Gastroesophageal sphincter (tissue), 4 donors: ENCODE measurements around the gene SULT1C4. TPM values are rescaled to one million over a fixed set of nuclear protein-coding genes. Genes with fewer than 3 reads are reported as not detected.
"Not testable (repeated sequence)": the region's sequence is repeated elsewhere in the genome, so short reads cannot be mapped to it uniquely, and the experiment has no call there.

ENCODE experiments used
- ATAC-seq: fragments of 150-250 bp; one replicate; pipeline ENCODE4 v1.9.1; 2016; ENCODE audit warnings: mild to moderate bottlenecking, moderate library complexity
- H3K27ac ChIP-seq, 4 donors: fragments of 200-600 bp; sonication (generic) in 3 of 4; 1 replicate in 3 of 4; 2 replicates in 1 of 4; pipeline ENCODE4 v1.5.1; 2016 to 2019
- H3K27me3 ChIP-seq: fragments of 200-600 bp; sonication (generic); one replicate; pipeline ENCODE4 v1.5.1; 2019
- H3K36me3 ChIP-seq, 2 donors: fragments of 200-600 bp; sonication (generic); one replicate each; pipeline ENCODE4 v1.5.1; 2019; ENCODE audit warnings: control low read depth in 1 of 2
- H3K4me1 ChIP-seq, 3 donors: fragments of 200-600 bp; sonication (generic); 1 replicate in 2 of 3; 2 replicates in 1 of 3; pipeline ENCODE4 v1.5.1; 2016 to 2019; ENCODE audit warnings: control low read depth in 2 of 3
- H3K4me3 ChIP-seq, 2 donors: fragments of 200-600 bp; sonication (generic); one replicate each; pipeline ENCODE4 v1.5.1; 2019; ENCODE audit warnings: mild to moderate bottlenecking in 1 of 2, moderate library complexity in 1 of 2
- H3K9me3 ChIP-seq, 3 donors: fragments of 200-600 bp; sonication (generic); one replicate each; pipeline ENCODE4 v1.5.1; 2017 to 2019; ENCODE audit warnings: control low read depth in 2 of 3
- EP300 ChIP-seq: sonication (generic); formaldehyde crosslinking; IDR thresholded peaks from one replicate; pipeline ENCODE4 v1.6.1; 2017; ENCODE audit warnings: antibody characterized with exemption, mild to moderate bottlenecking
- POLR2A ChIP-seq, 2 donors: fragments of 450-650 bp; IDR thresholded peaks; one replicate each; pipeline ENCODE4 v1.6.1; 2017; ENCODE audit warnings: antibody characterized with exemption in 2 of 2, mild to moderate bottlenecking in 2 of 2, moderate library complexity in 1 of 2
- POLR2AphosphoS5 ChIP-seq: sonication (generic); formaldehyde crosslinking; IDR thresholded peaks from one replicate; pipeline ENCODE4 v1.6.1; 2017; ENCODE audit warnings: antibody characterized with exemption
- WGBS, 2 donors: methylation state at CpG; one replicate each; pipeline ENCODE4 v1.1.5; 2018; ENCODE audit warnings: low coverage in 1 of 2; 5-methylcytosine and 5-hydroxymethylcytosine counted together
- total RNA-seq, 4 donors: library from RNA; depleted of rRNA; stranded (reverse); fragments of >200 nt; gene quantifications; one replicate each; pipeline ENCODE4 v1.1.0, GENCODE V29; 2016
- TF ChIP-seq, protein P1 (sequence below), 4 experiments: fragments of 200-600 bp in 2 of 4; fragments of 450-650 bp in 2 of 4; sonication (generic) in 1 of 4; IDR thresholded peaks; one replicate each; pipeline ENCODE4 v1.5.1; 2017 to 2019; ENCODE audit warnings: antibody characterized with exemption in 4 of 4, mild to moderate bottlenecking in 2 of 4, moderate library complexity in 2 of 4

Gene SULT1C4
- total RNA-seq, 4 donors from 2014 or later = 2.3 to 8.1 (median 5.9) TPM

DNA sequence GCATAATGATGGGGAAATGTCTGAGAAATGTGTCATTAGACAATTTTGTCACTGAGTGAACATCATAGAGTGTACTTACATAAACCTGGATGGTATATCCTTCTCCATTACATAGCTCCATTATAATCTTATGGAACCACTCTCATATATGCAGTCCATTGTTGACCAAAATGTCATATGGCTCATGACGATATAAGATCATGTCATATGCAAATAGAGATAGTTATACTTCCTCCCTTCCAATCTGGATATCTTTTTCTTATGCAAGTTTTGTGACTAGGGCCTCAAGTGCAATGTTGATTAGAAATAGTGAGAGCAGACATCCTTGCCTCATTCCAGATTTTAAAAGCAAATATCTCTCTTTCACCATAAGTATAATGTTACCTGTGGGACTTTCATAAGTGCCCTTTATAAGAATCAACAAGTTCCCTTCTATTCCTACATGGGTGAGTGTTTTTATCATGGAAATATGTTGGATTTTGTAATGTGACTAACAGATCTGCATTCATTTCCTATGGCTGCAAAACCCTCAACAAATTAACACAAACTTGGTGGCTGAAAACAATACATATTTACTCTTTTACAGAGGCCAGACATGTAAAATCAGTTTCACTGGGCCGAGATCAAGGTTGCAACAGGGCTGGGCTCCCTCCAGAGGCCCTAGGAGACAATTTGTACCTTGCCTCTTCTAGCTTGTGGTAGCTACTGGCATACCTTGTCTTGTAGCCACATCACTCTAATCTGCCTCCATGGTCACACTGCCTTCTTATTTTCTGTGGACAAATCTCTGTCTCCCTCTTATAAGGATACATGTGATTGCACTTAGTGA, 21.6 kb upstream of the SULT1C4 start:
- no peak for TF ChIP-seq POLR2A (IDR thresholded peaks at IDR 0.05)
- TF ChIP-seq EP300 = no peak
- no peak for TF ChIP-seq POLR2AphosphoS5
- TF ChIP-seq, protein P1, sequence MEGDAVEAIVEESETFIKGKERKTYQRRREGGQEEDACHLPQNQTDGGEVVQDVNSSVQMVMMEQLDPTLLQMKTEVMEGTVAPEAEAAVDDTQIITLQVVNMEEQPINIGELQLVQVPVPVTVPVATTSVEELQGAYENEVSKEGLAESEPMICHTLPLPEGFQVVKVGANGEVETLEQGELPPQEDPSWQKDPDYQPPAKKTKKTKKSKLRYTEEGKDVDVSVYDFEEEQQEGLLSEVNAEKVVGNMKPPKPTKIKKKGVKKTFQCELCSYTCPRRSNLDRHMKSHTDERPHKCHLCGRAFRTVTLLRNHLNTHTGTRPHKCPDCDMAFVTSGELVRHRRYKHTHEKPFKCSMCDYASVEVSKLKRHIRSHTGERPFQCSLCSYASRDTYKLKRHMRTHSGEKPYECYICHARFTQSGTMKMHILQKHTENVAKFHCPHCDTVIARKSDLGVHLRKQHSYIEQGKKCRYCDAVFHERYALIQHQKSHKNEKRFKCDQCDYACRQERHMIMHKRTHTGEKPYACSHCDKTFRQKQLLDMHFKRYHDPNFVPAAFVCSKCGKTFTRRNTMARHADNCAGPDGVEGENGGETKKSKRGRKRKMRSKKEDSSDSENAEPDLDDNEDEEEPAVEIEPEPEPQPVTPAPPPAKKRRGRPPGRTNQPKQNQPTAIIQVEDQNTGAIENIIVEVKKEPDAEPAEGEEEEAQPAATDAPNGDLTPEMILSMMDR (IDR thresholded peaks at IDR 0.05) = no peak
- Histone ChIP-seq H3K4me3 (no peak overlapping the region), H3K4me1 (no peaks in the 10 kb centered on the region), H3K27me3 (no peaks in the 10 kb centered on the region), H3K9me3 (no peaks in the 10 kb centered on the region), H3K27ac (no peak overlapping the region), H3K36me3 (no peaks in the 10 kb centered on the region)
- 86 to 94% methylated on average over 2 of the region's 2 CpGs for WGBS, 2 donors
- no peak for ATAC-seq

DNA sequence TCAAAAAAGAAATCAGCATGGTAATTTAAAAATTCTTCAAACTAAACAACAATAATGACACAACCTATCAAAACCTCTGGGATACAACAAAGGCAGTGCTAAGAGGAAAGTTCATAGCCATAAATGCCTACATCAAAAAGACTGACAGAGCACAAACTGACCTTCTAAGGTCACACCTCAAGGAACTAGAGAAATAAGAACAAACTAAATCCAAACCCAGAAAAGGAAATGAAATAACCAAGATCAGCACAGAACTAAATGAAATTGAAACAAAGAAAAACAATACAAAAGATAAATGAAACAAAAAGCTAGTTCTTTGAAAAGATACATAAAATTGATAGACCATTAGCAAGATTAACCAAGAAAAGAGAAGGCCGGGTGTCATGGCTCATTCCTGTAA, 18.4 kb upstream of the SULT1C4 start:
- H3K4me1 ChIP-seq, H3K27ac ChIP-seq, ATAC-seq, H3K9me3 ChIP-seq, H3K27me3 ChIP-seq, H3K4me3 ChIP-seq, H3K36me3 ChIP-seq: not testable (repeated sequence)
- WGBS, 2 donors = 71 to 88% methylated on average over 1 of the region's 1 CpG

DNA sequence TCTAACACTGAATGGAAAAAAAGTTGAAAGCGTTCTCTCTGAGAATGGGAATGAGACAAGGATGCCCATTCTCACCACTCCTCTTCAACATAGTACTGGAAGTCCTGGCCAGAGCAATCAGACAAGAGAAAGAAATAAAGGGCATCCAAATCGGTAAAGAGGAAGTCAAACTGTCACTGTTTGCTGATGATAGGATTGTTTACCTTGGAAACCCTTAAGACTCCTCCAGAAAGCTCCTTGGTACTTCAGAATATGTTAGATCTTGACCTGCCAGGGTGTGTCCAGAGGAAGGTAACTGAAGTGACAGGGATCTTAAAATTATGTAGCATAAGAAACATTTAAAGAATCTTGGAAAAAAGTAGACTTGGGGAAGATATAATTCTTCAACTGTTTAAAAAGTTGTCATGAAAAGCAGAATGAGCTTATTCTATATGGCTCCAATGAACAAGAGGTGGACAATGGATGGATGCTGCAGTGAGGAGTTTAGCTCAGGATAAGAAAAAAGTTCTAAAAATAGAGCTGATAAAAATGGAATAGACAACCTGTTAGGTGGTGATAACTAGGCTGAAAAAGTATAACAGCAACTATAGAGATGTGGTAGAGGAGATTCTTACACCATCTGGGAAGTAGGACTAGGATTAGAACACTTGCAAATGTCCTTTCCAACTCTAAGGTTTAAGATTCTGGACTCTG, 16.8 kb upstream of the SULT1C4 start:
- no peaks in the 10 kb centered on the region for H3K36me3 ChIP-seq
- ATAC-seq = no peak
- no peaks in the 10 kb centered on the region for H3K27me3 ChIP-seq
- 42 to 49% methylated on average over 2 of the region's 2 CpGs for WGBS, 2 donors
- TF ChIP-seq, protein P1 (IDR thresholded peaks at IDR 0.05) = no peak
- no peak for TF ChIP-seq POLR2AphosphoS5
- no peak for TF ChIP-seq POLR2A (IDR thresholded peaks at IDR 0.05)
- TF ChIP-seq EP300 = no peak
- no peaks in the 10 kb centered on the region for H3K4me1 ChIP-seq
- H3K9me3 ChIP-seq = no peaks in the 10 kb centered on the region
- H3K27ac ChIP-seq = no peak overlapping the region
- no peak overlapping the region for H3K4me3 ChIP-seq

DNA sequence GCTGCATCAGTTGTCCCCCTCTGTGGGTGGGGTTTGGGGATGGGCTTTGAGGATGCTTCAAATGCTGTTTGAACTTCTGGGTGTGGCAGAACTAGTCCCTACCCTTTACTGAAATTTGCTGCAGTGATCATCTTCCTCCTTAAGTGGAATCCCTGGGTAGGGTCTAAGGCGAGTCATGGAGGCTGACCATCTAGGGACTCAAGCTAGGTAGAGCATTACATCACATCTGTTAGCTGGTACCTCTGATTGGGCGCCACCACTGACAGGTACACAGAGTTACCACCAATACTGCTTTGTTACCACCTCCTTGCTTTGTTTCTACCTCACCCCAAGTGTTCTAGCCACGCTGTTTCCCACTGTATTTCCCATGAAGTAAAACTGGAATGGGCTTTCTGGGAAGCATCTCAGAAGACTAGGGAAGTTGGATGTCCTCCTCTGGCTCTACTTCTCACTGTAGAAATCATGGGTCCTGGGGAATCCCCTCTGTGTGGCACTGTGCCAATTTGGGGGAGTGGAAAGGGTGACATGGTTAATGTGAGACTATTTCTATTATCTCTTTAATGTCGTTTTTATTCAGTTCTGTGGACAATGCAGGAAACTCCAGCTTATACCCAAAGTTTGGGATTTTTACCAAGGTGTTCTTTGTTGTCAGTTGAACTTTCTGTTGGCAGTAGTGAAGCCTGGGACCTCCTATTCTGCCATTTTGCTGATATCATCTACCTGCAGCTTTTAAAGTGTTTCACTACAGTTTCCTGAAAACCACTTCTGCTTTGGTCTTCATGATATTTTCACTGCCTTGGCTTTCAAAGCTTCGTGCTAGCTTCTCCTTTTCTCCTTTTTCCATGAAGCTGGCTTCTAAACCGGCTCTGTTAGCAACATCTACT, 14.5 kb upstream of the SULT1C4 start:
- Histone ChIP-seq H3K27me3 (no peaks in the 10 kb centered on the region), H3K27ac (no peak overlapping the region), H3K36me3 (no peaks in the 10 kb centered on the region), H3K4me1 (no peaks in the 10 kb centered on the region), H3K4me3 (no peak overlapping the region), H3K9me3 (no peaks in the 10 kb centered on the region)
- 48 to 78% methylated on average over 4 to 5 of the region's 6 CpGs for WGBS, 2 donors
- no peak for ATAC-seq
- TF ChIP-seq EP300 (no peak), POLR2A (IDR thresholded peaks at IDR 0.05) (no peak), POLR2AphosphoS5 (no peak)
- TF ChIP-seq, protein P1 (IDR thresholded peaks at IDR 0.05) = no peak

DNA sequence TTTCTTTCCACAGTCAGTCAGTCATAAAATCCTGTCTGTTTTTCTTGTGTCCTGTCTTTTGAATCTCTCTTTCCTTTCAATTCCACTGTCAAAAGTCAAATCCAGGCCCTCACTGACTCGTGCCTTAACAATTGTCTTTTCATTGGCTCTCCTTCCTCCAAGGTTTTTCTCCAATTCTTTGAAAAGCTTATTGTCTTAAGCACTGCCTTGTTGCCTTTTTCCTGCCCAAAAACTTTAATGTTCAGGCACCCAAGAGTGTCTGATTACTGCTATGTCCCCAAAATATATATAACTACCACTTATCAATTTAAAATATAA, 13.9 kb upstream of the SULT1C4 start:
- H3K4me1 ChIP-seq = no peaks in the 10 kb centered on the region
- no peaks in the 10 kb centered on the region for H3K27me3 ChIP-seq
- H3K4me3 ChIP-seq = no peak overlapping the region
- no peak for ATAC-seq
- 64 to 89% methylated on average over 1 of the region's 1 CpG for WGBS, 2 donors
- TF ChIP-seq, protein P1 (IDR thresholded peaks at IDR 0.05) = no peak
- TF ChIP-seq POLR2A (IDR thresholded peaks at IDR 0.05) (no peak), EP300 (no peak), POLR2AphosphoS5 (no peak)
- H3K36me3 ChIP-seq = no peaks in the 10 kb centered on the region
- H3K9me3 ChIP-seq = no peaks in the 10 kb centered on the region
- no peak overlapping the region for H3K27ac ChIP-seq
